ENCODE measurements around the gene ABCC6.

Gene ABCC6

GRCh38 chr16:16113076-16113475 lies 110.2 kb downstream of the ABCC6 start:
- no peak overlapping the region for H3K4me2 ChIP-seq (ENCODE audit: low read length)
- no peak overlapping the region for H3K9ac ChIP-seq
- H3K27ac ChIP-seq: no peak overlapping the region
- H3K4me3 ChIP-seq (ENCODE audit: low read depth, low read length): no peak overlapping the region
- H3K9me3 ChIP-seq (ENCODE audit: control insufficient read depth, low read length): no peaks in the 10 kb centered on the region
- H3K79me2 ChIP-seq: no peaks in the 10 kb centered on the region
- no peaks in the 10 kb centered on the region for H3K4me1 ChIP-seq
- no peak overlapping the region for H2AFZ ChIP-seq
- no peaks in the 10 kb centered on the region for H3K27me3 ChIP-seq (ENCODE audit: control insufficient read depth, insufficient read depth, low read length)
- H3K36me3 ChIP-seq (ENCODE audit: control insufficient read depth, insufficient read depth, low read length): no peaks in the 10 kb centered on the region
- TF ChIP-seq CTCF (IDR thresholded peaks at IDR 0.05): no peak

- TF ChIP-seq CTCF (IDR thresholded peaks at IDR 0.05): no peak
- no peak overlapping the region for H3K4me2 ChIP-seq (ENCODE audit: low read length)
- no peaks in the 10 kb centered on the region for H3K4me1 ChIP-seq
- no peaks in the 10 kb centered on the region for H3K9me3 ChIP-seq (ENCODE audit: control insufficient read depth, low read length)
- H3K9ac ChIP-seq: no peak overlapping the region
- H3K36me3 ChIP-seq (ENCODE audit: control insufficient read depth, insufficient read depth, low read length): no peaks in the 10 kb centered on the region
- H3K27ac ChIP-seq: no peak overlapping the region
- no peak overlapping the region for H3K4me3 ChIP-seq (ENCODE audit: low read depth, low read length)
- no peaks in the 10 kb centered on the region for H3K27me3 ChIP-seq (ENCODE audit: control insufficient read depth, insufficient read depth, low read length)
- no peaks in the 10 kb centered on the region for H3K79me2 ChIP-seq
- no peak overlapping the region for H2AFZ ChIP-seq
Observed at GRCh38 chr16:16112450-16113053, 110.7 kb downstream of the ABCC6 start.

GRCh38 chr16:16111639-16112038 lies 111.7 kb downstream of the ABCC6 start:
- TF ChIP-seq CTCF (IDR thresholded peaks at IDR 0.05): no peak
- Histone ChIP-seq H3K4me2 (ENCODE audit: low read length) (no peak overlapping the region), H3K36me3 (ENCODE audit: control insufficient read depth, insufficient read depth, low read length) (no peaks in the 10 kb centered on the region)

GRCh38 chr16:16110111-16110490 lies 113.2 kb downstream of the ABCC6 start:
- no peaks in the 10 kb centered on the region for H3K4me1 ChIP-seq
- H3K9me3 ChIP-seq (ENCODE audit: control insufficient read depth, low read length): no peaks in the 10 kb centered on the region
- no peak overlapping the region for H2AFZ ChIP-seq
- no peak for TF ChIP-seq CTCF (IDR thresholded peaks at IDR 0.05)
- H3K79me2 ChIP-seq: no peaks in the 10 kb centered on the region
- no peak overlapping the region for H3K4me3 ChIP-seq (ENCODE audit: low read depth, low read length)
- H3K9ac ChIP-seq: no peak overlapping the region
- no peak overlapping the region for H3K27ac ChIP-seq
- H3K36me3 ChIP-seq (ENCODE audit: control insufficient read depth, insufficient read depth, low read length): no peaks in the 10 kb centered on the region
- H3K4me2 ChIP-seq (ENCODE audit: low read length): no peak overlapping the region
- no peaks in the 10 kb centered on the region for H3K27me3 ChIP-seq (ENCODE audit: control insufficient read depth, insufficient read depth, low read length)

More at GRCh38 chr16:16111639-16112038, 111.7 kb downstream of the ABCC6 start:
- Histone ChIP-seq H3K4me1 (no peaks in the 10 kb centered on the region), H2AFZ (no peak overlapping the region), H3K27ac (no peak overlapping the region), H3K9ac (no peak overlapping the region), H3K4me3 (ENCODE audit: low read depth, low read length) (no peak overlapping the region), H3K79me2 (no peaks in the 10 kb centered on the region), H3K27me3 (ENCODE audit: control insufficient read depth, insufficient read depth, low read length) (no peaks in the 10 kb centered on the region), H3K9me3 (ENCODE audit: control insufficient read depth, low read length) (no peaks in the 10 kb centered on the region)

GRCh38 chr16:16109453-16110110 lies 113.7 kb downstream of the ABCC6 start:
- no peaks in the 10 kb centered on the region for H3K4me1 ChIP-seq
- H3K4me3 ChIP-seq (ENCODE audit: low read depth, low read length): no peak overlapping the region
- no peaks in the 10 kb centered on the region for H3K27me3 ChIP-seq (ENCODE audit: control insufficient read depth, insufficient read depth, low read length)
- TF ChIP-seq CTCF (IDR thresholded peaks at IDR 0.05): no peak
- H3K36me3 ChIP-seq (ENCODE audit: control insufficient read depth, insufficient read depth, low read length): no peaks in the 10 kb centered on the region
- no peak overlapping the region for H3K27ac ChIP-seq
- H3K9ac ChIP-seq: no peak overlapping the region
- H3K9me3 ChIP-seq (ENCODE audit: control insufficient read depth, low read length): no peaks in the 10 kb centered on the region
- H3K4me2 ChIP-seq (ENCODE audit: low read length): no peak overlapping the region
- no peak overlapping the region for H2AFZ ChIP-seq
- H3K79me2 ChIP-seq: no peaks in the 10 kb centered on the region
